NT2/D1 (cell line): Measurements from ENCODE around the gene RHBG.
A peak's percentile ranks its signal among the peaks of the same experiment; 100 is the strongest.

Source experiments
- DNase-seq: peaks from one replicate; pipeline ENCODE4 v3.0.0-alpha.2; 2011; ENCODE audit warnings: low read depth, low spot score
- H3K27me3 ChIP-seq: 2 replicates; pipeline ENCODE4 v1.6.0; 2011; ENCODE audit warnings: mild to moderate bottlenecking; ENCODE audit not compliant: insufficient read length, insufficient read depth
- H3K36me3 ChIP-seq: 2 replicates; pipeline ENCODE4 v1.6.1; 2011; ENCODE audit warnings: mild to moderate bottlenecking, low read length, mixed read lengths; ENCODE audit not compliant: insufficient read depth, insufficient read length
- H3K4me1 ChIP-seq: 2 replicates; pipeline ENCODE4 v1.5.1; 2011; ENCODE audit not compliant: insufficient read depth, insufficient read length
- H3K4me3 ChIP-seq: 2 replicates; pipeline ENCODE4 v1.5.1; 2011; ENCODE audit warnings: low read depth; ENCODE audit not compliant: insufficient read length
- H3K9ac ChIP-seq: 2 replicates; pipeline ENCODE4 v1.6.0; 2011; ENCODE audit warnings: low read depth; ENCODE audit not compliant: insufficient read length
- H3K9me3 ChIP-seq: 2 replicates; pipeline ENCODE4 v1.5.1; 2011; ENCODE audit warnings: mild to moderate bottlenecking, low read length; ENCODE audit not compliant: insufficient read depth
- SUZ12 ChIP-seq: IDR thresholded peaks from 2 replicates; pipeline ENCODE4 v1.6.1; 2011; ENCODE audit not compliant: insufficient read length, insufficient read depth; ENCODE audit errors: extremely low read depth
- YY1 ChIP-seq: IDR thresholded peaks from 2 replicates; pipeline ENCODE4 v1.6.1; 2011; ENCODE audit not compliant: insufficient read length, insufficient read depth
- ZNF274 ChIP-seq: IDR thresholded peaks from 2 replicates; pipeline ENCODE4 v1.6.1; 2011; ENCODE audit warnings: mild to moderate bottlenecking, low read depth, low read length

Gene RHBG

GRCh38 chr1:156383023-156383422 is 14.0 kb downstream of the RHBG start:
- H3K4me1 ChIP-seq, result peaks cover 21% of the 10 kb centered on the region
- H3K9me3 ChIP-seq, result no peaks in the 10 kb centered on the region
- H3K36me3 ChIP-seq, result no peaks in the 10 kb centered on the region
- H3K9ac ChIP-seq, result no peak overlapping the region
- H3K4me3 ChIP-seq, result no peak overlapping the region
- H3K27me3 ChIP-seq, result peaks cover 40% of the 10 kb centered on the region
- DNase-seq, result peak; percentile 84
- TF ChIP-seq ZNF274 (no peak), SUZ12 (no peak)

- no peak overlapping the region for H3K9ac ChIP-seq
- no peaks in the 10 kb centered on the region for H3K36me3 ChIP-seq
- no peak for TF ChIP-seq YY1
- no peak for TF ChIP-seq SUZ12
- TF ChIP-seq ZNF274, result no peak
- no peak for DNase-seq
- H3K27me3 ChIP-seq, result peaks cover 49% of the 10 kb centered on the region
- peaks cover 21% of the 10 kb centered on the region for H3K4me1 ChIP-seq
- no peak overlapping the region for H3K4me3 ChIP-seq
- no peaks in the 10 kb centered on the region for H3K9me3 ChIP-seq
These were observed 15.0 kb downstream of the RHBG start for GRCh38 chr1:156384007-156384406.

GRCh38 chr1:156384658-156385057 is 15.6 kb downstream of the RHBG start:
- Histone ChIP-seq H3K27me3 (peaks cover 55% of the 10 kb centered on the region), H3K9me3 (no peaks in the 10 kb centered on the region), H3K36me3 (no peaks in the 10 kb centered on the region), H3K4me3 (no peak overlapping the region), H3K9ac (no peak overlapping the region), H3K4me1 (peaks cover 27% of the 10 kb centered on the region)
- TF ChIP-seq SUZ12 (no peak), ZNF274 (no peak), YY1 (no peak)
- DNase-seq, result no peak

- no peaks in the 10 kb centered on the region for H3K36me3 ChIP-seq
- H3K4me3 ChIP-seq, result no peak overlapping the region
- peak; percentile 71 for DNase-seq
- TF ChIP-seq YY1, result no peak
- TF ChIP-seq ZNF274, result no peak
- no peak for TF ChIP-seq SUZ12
- H3K9me3 ChIP-seq, result no peaks in the 10 kb centered on the region
- H3K9ac ChIP-seq, result no peak overlapping the region
- peaks cover 34% of the 10 kb centered on the region for H3K4me1 ChIP-seq
- peaks cover 64% of the 10 kb centered on the region for H3K27me3 ChIP-seq
These were observed 16.6 kb downstream of the RHBG start for GRCh38 chr1:156385534-156386031.

- no peak for DNase-seq
- Histone ChIP-seq H3K36me3 (no peaks in the 10 kb centered on the region), H3K9me3 (no peaks in the 10 kb centered on the region), H3K4me3 (no peak overlapping the region), H3K27me3 (peaks cover 67% of the 10 kb centered on the region), H3K4me1 (peaks cover 41% of the 10 kb centered on the region), H3K9ac (no peak overlapping the region)
- TF ChIP-seq ZNF274 (no peak), SUZ12 (no peak), YY1 (no peak)
These were observed 17.3 kb downstream of the RHBG start for GRCh38 chr1:156386134-156386901.

GRCh38 chr1:156386949-156387869 is 18.2 kb downstream of the RHBG start:
- TF ChIP-seq ZNF274 (no peak), YY1 (no peak), SUZ12 (no peak)
- peaks cover 73% of the 10 kb centered on the region for H3K27me3 ChIP-seq
- H3K4me3 ChIP-seq, result no peak overlapping the region
- no peak for DNase-seq
- no peaks in the 10 kb centered on the region for H3K9me3 ChIP-seq
- H3K9ac ChIP-seq, result peak overlapping the region; percentile 66
- peaks cover 50% of the 10 kb centered on the region for H3K4me1 ChIP-seq
- H3K36me3 ChIP-seq, result no peaks in the 10 kb centered on the region

GRCh38 chr1:156387870-156388173 is 18.8 kb downstream of the RHBG start:
- H3K4me1 ChIP-seq, result peaks cover 53% of the 10 kb centered on the region
- TF ChIP-seq YY1 (no peak), SUZ12 (no peak), ZNF274 (no peak)
- peaks cover 73% of the 10 kb centered on the region for H3K27me3 ChIP-seq
- no peaks in the 10 kb centered on the region for H3K36me3 ChIP-seq
- DNase-seq, result no peak
- peak overlapping the region; percentile 66 for H3K9ac ChIP-seq
- peak overlapping the region; percentile 34 for H3K4me3 ChIP-seq
- H3K9me3 ChIP-seq, result no peaks in the 10 kb centered on the region
